Measurements from ENCODE around the gene RBP2.

GRCh38 chr3:139463466-139463865 is 12.8 kb downstream of the RBP2 start:
- no peak for TF ChIP-seq ZNF274 (IDR thresholded peaks at IDR 0.05; ENCODE audit: insufficient read depth, insufficient read length)
- TF ChIP-seq CTCF (IDR thresholded peaks at IDR 0.05 in 2 of 3, conservative IDR thresholded peaks at IDR 0.05 in 1 of 3; ENCODE audit: control insufficient read depth in 2 of 3, extremely low read depth in 1 of 3, insufficient read depth in 1 of 3, low read depth in 3 of 3, low read length in 3 of 3): no peak
- no peak for TF ChIP-seq TCF12 (IDR thresholded peaks at IDR 0.05; ENCODE audit: low read depth, low read length)
- TF ChIP-seq BRCA1 (IDR thresholded peaks at IDR 0.05; ENCODE audit: low read depth, low read length): no peak
- TF ChIP-seq BACH1 (IDR thresholded peaks at IDR 0.05; ENCODE audit: borderline replicate concordance): no peak
- no peak for TF ChIP-seq ZNF687 (IDR thresholded peaks at IDR 0.05)
- TF ChIP-seq CREB1 (IDR thresholded peaks at IDR 0.05; ENCODE audit: low read depth): no peak
- TF ChIP-seq PKNOX1 (IDR thresholded peaks at IDR 0.05): no peak
- TF ChIP-seq POLR2A (IDR thresholded peaks at IDR 0.05; ENCODE audit: low read depth, low read length): no peak
- TF ChIP-seq CREM (IDR thresholded peaks at IDR 0.05; ENCODE audit: low read depth): no peak
- TF ChIP-seq EZH2 (IDR thresholded peaks at IDR 0.05; ENCODE audit: borderline replicate concordance, control insufficient read depth, low read depth, low read length): no peak
- TF ChIP-seq TAF1 (IDR thresholded peaks at IDR 0.05; ENCODE audit: borderline replicate concordance, low read depth, low read length): no peak

Data from GM12878 (cell line).